ENCODE data around the gene CD93. TPM values are rescaled to one million over a fixed set of nuclear protein-coding genes. Genes with fewer than 3 reads are reported as not detected.

CD93 gene
- total and polyA plus RNA-seq, 2 donors from 2014 or later = 9.9 to 104 TPM

- Histone ChIP-seq H3K36me3 (ENCODE audit: control insufficient read depth in 2 of 3, insufficient read depth in 3 of 3, low read length in 3 of 3) (no peaks in the 10 kb centered on the region), H3K9ac (ENCODE audit: low read length in 3 of 3) (no peak overlapping the region), H3K27ac (ENCODE audit: low read depth in 2 of 2, low read length in 2 of 2) (no peak overlapping the region), H3K27me3 (ENCODE audit: control insufficient read depth, insufficient read depth, low read length) (no peaks in the 10 kb centered on the region), H3K9me3 (ENCODE audit: control insufficient read depth in 2 of 3, insufficient read depth in 1 of 3, low read length in 3 of 3) (no peaks in the 10 kb centered on the region), H3K4me3 (ENCODE audit: low read length in 3 of 3) (no peak overlapping the region), H3K4me1 (ENCODE audit: control insufficient read depth in 2 of 3, insufficient read depth in 2 of 3, low read depth in 1 of 3, low read length in 3 of 3) (no peaks in the 10 kb centered on the region)
- intact Hi-C loops (cut with DNase I) = no loop called here
- TF ChIP-seq, protein P1, sequence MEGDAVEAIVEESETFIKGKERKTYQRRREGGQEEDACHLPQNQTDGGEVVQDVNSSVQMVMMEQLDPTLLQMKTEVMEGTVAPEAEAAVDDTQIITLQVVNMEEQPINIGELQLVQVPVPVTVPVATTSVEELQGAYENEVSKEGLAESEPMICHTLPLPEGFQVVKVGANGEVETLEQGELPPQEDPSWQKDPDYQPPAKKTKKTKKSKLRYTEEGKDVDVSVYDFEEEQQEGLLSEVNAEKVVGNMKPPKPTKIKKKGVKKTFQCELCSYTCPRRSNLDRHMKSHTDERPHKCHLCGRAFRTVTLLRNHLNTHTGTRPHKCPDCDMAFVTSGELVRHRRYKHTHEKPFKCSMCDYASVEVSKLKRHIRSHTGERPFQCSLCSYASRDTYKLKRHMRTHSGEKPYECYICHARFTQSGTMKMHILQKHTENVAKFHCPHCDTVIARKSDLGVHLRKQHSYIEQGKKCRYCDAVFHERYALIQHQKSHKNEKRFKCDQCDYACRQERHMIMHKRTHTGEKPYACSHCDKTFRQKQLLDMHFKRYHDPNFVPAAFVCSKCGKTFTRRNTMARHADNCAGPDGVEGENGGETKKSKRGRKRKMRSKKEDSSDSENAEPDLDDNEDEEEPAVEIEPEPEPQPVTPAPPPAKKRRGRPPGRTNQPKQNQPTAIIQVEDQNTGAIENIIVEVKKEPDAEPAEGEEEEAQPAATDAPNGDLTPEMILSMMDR (IDR thresholded peaks at IDR 0.05; ENCODE audit: borderline replicate concordance, extremely low read depth, insufficient read depth) = no peak
- FAIRE-seq = no peak
- DNase-seq = no peak
Measured at GRCh38 chr20:23071398-23071797, 14.7 kb downstream of the CD93 start.

DNA sequence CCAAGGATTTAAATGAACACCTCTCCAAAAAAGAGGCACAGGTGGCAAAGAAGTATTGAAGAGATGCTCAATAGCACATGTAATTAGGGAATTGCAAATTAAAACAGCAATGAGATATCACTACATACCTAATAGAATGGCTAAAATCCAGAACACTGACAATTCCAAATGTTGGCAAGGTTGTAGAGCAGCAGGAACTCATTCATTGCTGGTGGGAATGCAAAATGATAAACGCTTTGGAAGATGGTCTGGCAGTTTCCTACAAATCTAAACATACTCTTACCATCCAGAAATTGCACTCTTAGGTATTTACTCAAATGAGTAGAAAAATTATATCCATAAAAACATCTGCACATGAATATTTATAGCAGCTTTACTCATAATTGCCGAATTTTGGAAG lies 17.0 kb downstream of the CD93 start:
- Histone ChIP-seq H3K27me3 (ENCODE audit: control insufficient read depth, insufficient read depth, low read length) (no peaks in the 10 kb centered on the region), H3K27ac (ENCODE audit: low read depth in 2 of 2, low read length in 2 of 2) (no peak overlapping the region), H3K9me3 (ENCODE audit: control insufficient read depth in 2 of 3, insufficient read depth in 1 of 3, low read length in 3 of 3) (no peaks in the 10 kb centered on the region), H3K4me1 (ENCODE audit: control insufficient read depth in 2 of 3, insufficient read depth in 2 of 3, low read depth in 1 of 3, low read length in 3 of 3) (no peaks in the 10 kb centered on the region), H3K4me3 (ENCODE audit: low read length in 3 of 3) (no peak overlapping the region), H3K36me3 (ENCODE audit: control insufficient read depth in 2 of 3, insufficient read depth in 3 of 3, low read length in 3 of 3) (no peaks in the 10 kb centered on the region), H3K9ac (ENCODE audit: low read length in 3 of 3) (no peak overlapping the region)
- FAIRE-seq = no peak
- intact Hi-C loops (cut with DNase I) = no loop called here
- no peak for DNase-seq
- TF ChIP-seq, protein P1 (IDR thresholded peaks at IDR 0.05; ENCODE audit: borderline replicate concordance, extremely low read depth, insufficient read depth) = no peak

DNA sequence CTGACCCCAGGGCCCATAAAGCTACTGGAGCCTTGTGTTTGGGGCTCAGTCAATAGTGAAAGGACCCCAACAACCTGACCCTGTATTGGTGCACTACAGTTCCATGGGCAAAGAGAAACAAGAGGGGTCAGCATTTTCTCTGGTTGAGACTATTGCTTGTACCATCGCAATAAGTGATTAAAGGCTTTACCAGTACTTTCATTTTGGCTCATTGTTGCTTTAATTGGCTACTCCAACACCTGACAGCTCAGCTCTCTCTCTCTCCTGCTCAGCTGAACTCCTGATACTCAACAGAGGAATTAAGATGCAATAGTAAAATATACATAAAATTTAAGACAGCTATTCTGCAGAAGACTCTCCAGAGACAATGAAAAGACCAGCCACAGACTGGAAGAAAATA lies 17.8 kb downstream of the CD93 start:
- intact Hi-C loops (cut with DNase I) = no loop called here
- Histone ChIP-seq H3K9me3 (ENCODE audit: control insufficient read depth in 2 of 3, insufficient read depth in 1 of 3, low read length in 3 of 3) (no peaks in the 10 kb centered on the region), H3K27me3 (ENCODE audit: control insufficient read depth, insufficient read depth, low read length) (no peaks in the 10 kb centered on the region), H3K9ac (ENCODE audit: low read length in 3 of 3) (no peak overlapping the region), H3K36me3 (ENCODE audit: control insufficient read depth in 2 of 3, insufficient read depth in 3 of 3, low read length in 3 of 3) (no peaks in the 10 kb centered on the region), H3K27ac (ENCODE audit: low read depth in 2 of 2, low read length in 2 of 2) (no peak overlapping the region), H3K4me3 (ENCODE audit: low read length in 3 of 3) (no peak overlapping the region), H3K4me1 (ENCODE audit: control insufficient read depth in 2 of 3, insufficient read depth in 2 of 3, low read depth in 1 of 3, low read length in 3 of 3) (no peaks in the 10 kb centered on the region)
- no peak for FAIRE-seq
- TF ChIP-seq, protein P1 (IDR thresholded peaks at IDR 0.05; ENCODE audit: borderline replicate concordance, extremely low read depth, insufficient read depth) = no peak
- no peak for DNase-seq

DNA sequence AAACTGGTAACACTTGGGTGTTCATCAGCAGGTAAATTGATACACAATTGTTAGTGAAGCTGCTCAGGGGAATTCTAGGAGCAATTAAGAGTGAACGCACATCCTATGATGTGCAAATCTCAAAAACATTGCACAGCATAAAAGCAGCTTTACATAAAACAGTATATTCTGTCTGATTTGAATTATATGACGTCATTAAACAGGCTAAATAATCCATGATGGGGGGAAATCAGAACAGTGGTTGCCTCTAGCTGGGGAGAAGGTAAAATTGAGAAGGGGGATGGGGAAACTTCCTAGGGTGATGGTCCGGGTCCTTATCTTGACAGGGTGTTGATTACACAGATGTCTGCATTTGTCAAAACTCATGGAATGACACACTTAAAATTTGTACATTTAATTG lies 19.4 kb downstream of the CD93 start:
- TF ChIP-seq, protein P1 (IDR thresholded peaks at IDR 0.05; ENCODE audit: borderline replicate concordance, extremely low read depth, insufficient read depth) = no peak
- H3K9ac ChIP-seq (ENCODE audit: low read length in 3 of 3) = no peak overlapping the region
- H3K4me1 ChIP-seq (ENCODE audit: control insufficient read depth in 2 of 3, insufficient read depth in 2 of 3, low read depth in 1 of 3, low read length in 3 of 3) = no peaks in the 10 kb centered on the region
- no peak overlapping the region for H3K27ac ChIP-seq (ENCODE audit: low read depth in 2 of 2, low read length in 2 of 2)
- H3K27me3 ChIP-seq (ENCODE audit: control insufficient read depth, insufficient read depth, low read length) = no peaks in the 10 kb centered on the region
- DNase-seq (no peak), FAIRE-seq (no peak)
- no peaks in the 10 kb centered on the region for H3K36me3 ChIP-seq (ENCODE audit: control insufficient read depth in 2 of 3, insufficient read depth in 3 of 3, low read length in 3 of 3)
- no peaks in the 10 kb centered on the region for H3K9me3 ChIP-seq (ENCODE audit: control insufficient read depth in 2 of 3, insufficient read depth in 1 of 3, low read length in 3 of 3)
- H3K4me3 ChIP-seq (ENCODE audit: low read length in 3 of 3) = no peak overlapping the region
- intact Hi-C loops (cut with DNase I) = no loop called here
